Measurements from ENCODE around the gene LUC7L2. TPM values are rescaled to one million over a fixed set of nuclear protein-coding genes. Genes with fewer than 3 reads are reported as not detected.
"Not testable (repeated sequence)": the region's sequence is repeated elsewhere in the genome, so short reads cannot be mapped to it uniquely, and the experiment has no call there.

Gene LUC7L2
- total and polyA plus RNA-seq, 2 donors (not counting 1 experiment from before 2014, with no cell fraction given): 26.5 to 142 TPM

DNA sequence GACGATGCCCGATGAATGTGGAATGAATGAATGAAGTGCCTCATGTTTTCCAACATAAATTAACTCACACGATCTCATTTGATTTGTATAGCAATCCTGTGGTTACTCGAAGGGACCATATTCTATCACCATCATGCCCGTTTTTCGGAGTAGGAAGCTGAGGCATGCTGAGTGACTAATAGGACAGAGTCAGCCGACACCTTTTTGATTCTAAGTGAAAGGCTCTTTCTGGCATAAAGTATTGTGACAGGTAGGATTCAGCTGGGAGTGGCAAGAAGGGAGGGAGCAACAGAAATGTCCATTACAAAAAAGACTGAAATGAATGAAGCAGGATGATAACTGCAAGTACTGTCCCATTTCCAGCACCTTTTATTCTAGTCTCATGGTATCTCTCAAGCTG is 68.1 kb downstream of the LUC7L2 start:
- POLR2A ChIA-PET: no interaction called here
- H3K9me3 ChIP-seq (ENCODE audit: control extremely low read depth in 1 of 3, control insufficient read depth in 2 of 3, insufficient read depth in 1 of 3, low read length in 2 of 3): no peaks in the 10 kb centered on the region
- intact Hi-C loops (cut with micrococcal nuclease): no loop called here
- no peak overlapping the region for H3K9ac ChIP-seq (ENCODE audit: low read length)
- H3K4me3 ChIP-seq (ENCODE audit: control extremely low read depth in 1 of 5, extremely low read depth in 1 of 5, insufficient read depth in 1 of 5, low read depth in 2 of 5, low read length in 4 of 5): no peak overlapping the region
- Mint-ChIP-seq H3K27me3 (no peaks in the 10 kb centered on the region), H3K9me3 (ENCODE audit: insufficient read depth) (no peaks in the 10 kb centered on the region), H3K4me1 (no peaks in the 10 kb centered on the region), H3K27ac (no peak overlapping the region), H3K4me3 (no peak overlapping the region)
- TF ChIP-seq, protein P1, sequence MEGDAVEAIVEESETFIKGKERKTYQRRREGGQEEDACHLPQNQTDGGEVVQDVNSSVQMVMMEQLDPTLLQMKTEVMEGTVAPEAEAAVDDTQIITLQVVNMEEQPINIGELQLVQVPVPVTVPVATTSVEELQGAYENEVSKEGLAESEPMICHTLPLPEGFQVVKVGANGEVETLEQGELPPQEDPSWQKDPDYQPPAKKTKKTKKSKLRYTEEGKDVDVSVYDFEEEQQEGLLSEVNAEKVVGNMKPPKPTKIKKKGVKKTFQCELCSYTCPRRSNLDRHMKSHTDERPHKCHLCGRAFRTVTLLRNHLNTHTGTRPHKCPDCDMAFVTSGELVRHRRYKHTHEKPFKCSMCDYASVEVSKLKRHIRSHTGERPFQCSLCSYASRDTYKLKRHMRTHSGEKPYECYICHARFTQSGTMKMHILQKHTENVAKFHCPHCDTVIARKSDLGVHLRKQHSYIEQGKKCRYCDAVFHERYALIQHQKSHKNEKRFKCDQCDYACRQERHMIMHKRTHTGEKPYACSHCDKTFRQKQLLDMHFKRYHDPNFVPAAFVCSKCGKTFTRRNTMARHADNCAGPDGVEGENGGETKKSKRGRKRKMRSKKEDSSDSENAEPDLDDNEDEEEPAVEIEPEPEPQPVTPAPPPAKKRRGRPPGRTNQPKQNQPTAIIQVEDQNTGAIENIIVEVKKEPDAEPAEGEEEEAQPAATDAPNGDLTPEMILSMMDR (IDR thresholded peaks at IDR 0.05): no peak
- TF ChIP-seq EZH2 (IDR thresholded peaks at IDR 0.05; ENCODE audit: borderline replicate concordance, insufficient read depth, low read depth, low read length, poor library complexity, severe bottlenecking): no peak
- DNase-seq (no peak), ATAC-seq (ENCODE audit: low read depth) (no peak)
- H3K36me3 ChIP-seq (replicated peaks in 1 of 2; ENCODE audit: control extremely low read depth in 1 of 2, control insufficient read depth in 1 of 2, extremely low read depth in 1 of 2, insufficient read depth in 2 of 2, low read length in 1 of 2): peaks cover 7 to 16% of the 10 kb centered on the region in 2 experiments
- H4K20me1 ChIP-seq (ENCODE audit: control insufficient read depth, insufficient read depth, low read length, poor library complexity, severe bottlenecking): no peaks in the 10 kb centered on the region
- no peak overlapping the region for H3K27ac ChIP-seq (ENCODE audit: low read length in 2 of 2)
- H3K27me3 ChIP-seq (replicated peaks in 1 of 4; ENCODE audit: control extremely low read depth in 1 of 4, control insufficient read depth in 3 of 4, insufficient read depth in 4 of 4, low read length in 3 of 4): no peaks in the 10 kb centered on the region
- H3K79me2 ChIP-seq (ENCODE audit: control insufficient read depth, insufficient read depth, low read length): no peaks in the 10 kb centered on the region
- CTCF ChIA-PET: no interaction called here
- H2AFZ ChIP-seq (ENCODE audit: insufficient read depth, low read depth, low read length, poor library complexity, severe bottlenecking): no peak overlapping the region
- 80% methylated on average over 2 of the region's 7 CpGs for WGBS (ENCODE audit: insufficient coverage)
- H3K4me2 ChIP-seq (replicated peaks; ENCODE audit: low read depth, low read length, poor library complexity, severe bottlenecking): no peak overlapping the region
- no peaks in the 10 kb centered on the region for H3K4me1 ChIP-seq (ENCODE audit: control insufficient read depth in 2 of 2, insufficient read depth in 2 of 2, low read length in 2 of 2)

DNA sequence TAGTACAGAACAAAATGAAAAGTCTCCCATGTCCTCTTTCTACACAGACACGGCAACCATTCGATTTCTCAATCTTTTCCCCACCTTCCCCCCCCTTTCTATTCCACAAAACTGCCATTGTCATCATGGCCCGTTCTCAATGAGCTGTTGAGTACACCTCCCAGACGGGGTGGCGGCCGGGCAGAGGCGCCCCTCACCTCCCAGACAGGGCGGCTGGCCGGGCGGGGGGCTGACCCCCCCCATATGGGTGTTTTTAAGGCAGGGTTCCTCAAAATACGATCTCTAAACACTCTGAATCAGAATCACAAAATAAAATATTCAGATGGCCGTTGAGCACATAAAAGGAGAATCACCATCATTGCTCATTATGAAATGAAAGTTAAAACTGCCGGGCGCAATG is 70.0 kb downstream of the LUC7L2 start:
- H3K4me3 ChIP-seq (ENCODE audit: control extremely low read depth in 1 of 5, extremely low read depth in 1 of 5, insufficient read depth in 1 of 5, low read depth in 2 of 5, low read length in 4 of 5); H3K4me1 Mint-ChIP-seq; H3K27ac ChIP-seq (ENCODE audit: low read length in 2 of 2); CTCF ChIA-PET; POLR2A ChIA-PET; H3K9ac ChIP-seq (ENCODE audit: low read length); H3K9me3 Mint-ChIP-seq (ENCODE audit: insufficient read depth); H3K4me3 Mint-ChIP-seq; H4K20me1 ChIP-seq (ENCODE audit: control insufficient read depth, insufficient read depth, low read length, poor library complexity, severe bottlenecking); H3K9me3 ChIP-seq (ENCODE audit: control extremely low read depth in 1 of 3, control insufficient read depth in 2 of 3, insufficient read depth in 1 of 3, low read length in 2 of 3); DNase-seq; H3K4me1 ChIP-seq (ENCODE audit: control insufficient read depth in 2 of 2, insufficient read depth in 2 of 2, low read length in 2 of 2); H3K79me2 ChIP-seq (ENCODE audit: control insufficient read depth, insufficient read depth, low read length); ATAC-seq (ENCODE audit: low read depth); H3K36me3 ChIP-seq (replicated peaks in 1 of 2; ENCODE audit: control extremely low read depth in 1 of 2, control insufficient read depth in 1 of 2, extremely low read depth in 1 of 2, insufficient read depth in 2 of 2, low read length in 1 of 2); H3K27me3 ChIP-seq (replicated peaks in 1 of 4; ENCODE audit: control extremely low read depth in 1 of 4, control insufficient read depth in 3 of 4, insufficient read depth in 4 of 4, low read length in 3 of 4); H3K27ac Mint-ChIP-seq; H2AFZ ChIP-seq (ENCODE audit: insufficient read depth, low read depth, low read length, poor library complexity, severe bottlenecking); H3K4me2 ChIP-seq (replicated peaks; ENCODE audit: low read depth, low read length, poor library complexity, severe bottlenecking); H3K27me3 Mint-ChIP-seq; intact Hi-C loops (cut with micrococcal nuclease): not testable (repeated sequence)
- WGBS (ENCODE audit: insufficient coverage): 100% methylated on average over 1 of the region's 14 CpGs

Measured in B cell (primary cell).